ENCODE measurements around the gene CENPL.

- TF ChIP-seq NFIC (IDR thresholded peaks at IDR 0.05) (no peak), SMAD1 (IDR thresholded peaks at IDR 0.05; ENCODE audit: low read depth, low read length, partially characterized antibody) (no peak), RUNX1 (IDR thresholded peaks at IDR 0.05; ENCODE audit: low read depth) (no peak), NFXL1 (CRISPR knock-in tag; IDR thresholded peaks at IDR 0.05) (no peak), ZBTB1 (CRISPR knock-in tag; IDR thresholded peaks at IDR 0.05; ENCODE audit: borderline replicate concordance, low read depth) (no peak), ZBTB7A (IDR thresholded peaks at IDR 0.05; ENCODE audit: borderline replicate concordance, control insufficient read depth, low read depth, low read length) (no peak), BRF2 (IDR thresholded peaks at IDR 0.05; ENCODE audit: borderline replicate concordance, insufficient read depth, insufficient read length) (no peak), ZNF124 (CRISPR knock-in tag; IDR thresholded peaks at IDR 0.05) (no peak)
Observed at GRCh38 chr1:173798078-173798477, 26.6 kb downstream of the CENPL start.
